H1 (cell line): Measurements from ENCODE around the gene TRIM32. TPM values are rescaled to one million over a fixed set of nuclear protein-coding genes. Genes with fewer than 3 reads are reported as not detected.

Experiments
- CTCF ChIA-PET: fragments of 300-600 bp; sonication (Branson Sonifier 250); formaldehyde crosslinking; loops from one replicate; lab custom pipeline; 2021; ENCODE audit not compliant: partially characterized antibody; lab: Charles Lee
- POLR2A ChIA-PET: fragments of 300-600 bp; sonication (Branson Sonifier 250); formaldehyde crosslinking; loops from one replicate; lab custom pipeline; 2021; ENCODE audit warnings: inconsistent platforms; ENCODE audit not compliant: partially characterized antibody; lab: Charles Lee
- DNase-seq, 2 experiments: peaks; one replicate each; pipeline versions ENCODE4 v3.0.0 to v3.0.0-alpha.2; 2010 to 2022; ENCODE audit warnings: low spot score in 2 of 2, low read depth in 1 of 2, mixed read lengths in 1 of 2
- FAIRE-seq: peaks from 2 replicates; lab custom pipeline; 2011; peaks lifted over from hg19 to GRCh38; lab: Jason Lieb, UNC
- H2AFZ ChIP-seq: 2 replicates; pipeline ENCODE4 v1.8.1; 2012; ENCODE audit warnings: low read length, inconsistent platforms
- H2AK5ac ChIP-seq: 2 replicates; pipeline ENCODE4 v1.6.1; 2013; ENCODE audit warnings: low read depth, low read length
- H2BK120ac ChIP-seq: replicated peaks from 2 replicates; pipeline ENCODE3; 2013; ENCODE audit warnings: low read depth, low read length, inconsistent platforms
- H2BK12ac ChIP-seq: 2 replicates; pipeline ENCODE4 v1.6.1; 2013; ENCODE audit warnings: low read depth, low read length
- H2BK15ac ChIP-seq: 2 replicates; pipeline ENCODE4 v1.6.1; 2013; ENCODE audit warnings: low read length
- H2BK20ac ChIP-seq: 2 replicates; pipeline ENCODE4 v1.6.1; 2013; ENCODE audit warnings: low read length
- H2BK5ac ChIP-seq: 2 replicates; pipeline ENCODE4 v1.6.1; 2013; ENCODE audit warnings: low read depth, low read length
- H3K14ac ChIP-seq: 2 replicates; pipeline ENCODE4 v1.6.1; 2013; ENCODE audit warnings: inconsistent platforms; ENCODE audit not compliant: insufficient read length
- H3K18ac ChIP-seq: 2 replicates; pipeline ENCODE4 v1.6.1; 2013; ENCODE audit warnings: low read length; ENCODE audit errors: extremely low read depth
- H3K23ac ChIP-seq: 2 replicates; pipeline ENCODE4 v1.6.1; 2013; ENCODE audit warnings: inconsistent platforms; ENCODE audit not compliant: insufficient read length
- H3K23me2 ChIP-seq: 2 replicates; pipeline ENCODE4 v1.6.1; 2013; ENCODE audit warnings: low read depth, low read length
- H3K27ac ChIP-seq: 2 replicates; pipeline ENCODE4 v1.6.1; 2011; ENCODE audit warnings: low read depth, low read length, inconsistent platforms
- H3K27me3 ChIP-seq, 4 experiments: replicated peaks in 1 of 4; 1 replicate in 1 of 4; 2 replicates in 3 of 4; pipeline versions ENCODE4 v1.6.1 to v1.8.1; 2011 to 2013; ENCODE audit warnings: low read length in 3 of 4, mild to moderate bottlenecking in 3 of 4, inconsistent platforms in 2 of 4, mixed read lengths in 2 of 4, moderate library complexity in 1 of 4; ENCODE audit not compliant: control insufficient read depth in 3 of 4, insufficient read depth in 3 of 4; ENCODE audit errors: extremely low read depth in 1 of 4
- H3K36me3 ChIP-seq, 4 experiments: 2 replicates each; pipeline versions ENCODE4 v1.6.1 to v1.8.1; 2011 to 2013; ENCODE audit warnings: mild to moderate bottlenecking in 4 of 4, low read length in 3 of 4, moderate library complexity in 2 of 4, control low read depth in 1 of 4, inconsistent platforms in 1 of 4; ENCODE audit not compliant: insufficient read depth in 4 of 4, control insufficient read depth in 2 of 4
- H3K4ac ChIP-seq: replicated peaks from 2 replicates; pipeline ENCODE3; 2013; ENCODE audit warnings: low read length, low read depth, mixed read lengths, inconsistent platforms; ENCODE audit not compliant: insufficient read length
- H3K4me1 ChIP-seq, 4 experiments: replicated peaks in 1 of 4; 1 replicate in 1 of 4; 2 replicates in 3 of 4; pipeline versions ENCODE4 v1.6.1 to v1.8.1; 2011 to 2013; ENCODE audit warnings: low read length in 3 of 4, inconsistent platforms in 2 of 4, mixed read lengths in 1 of 4; ENCODE audit not compliant: insufficient read depth in 4 of 4, control insufficient read depth in 3 of 4
- H3K4me2 ChIP-seq, 2 experiments: 2 replicates each; pipeline versions ENCODE4 v1.6.1 to v1.8.1; 2011 to 2013; ENCODE audit warnings: low read depth in 2 of 2, low read length in 2 of 2, control low read depth in 1 of 2, inconsistent platforms in 1 of 2, mild to moderate bottlenecking in 1 of 2; ENCODE audit not compliant: insufficient read depth in 1 of 2
- H3K4me3 ChIP-seq, 4 experiments: fragments of 200-600, 300-600 bp in 1 of 4; sonication (generic), shearing (Covaris generic), sonication (Bioruptor Twin) in 1 of 4; 2 replicates each; pipeline versions ENCODE4 v1.5.1 to v1.8.1; 2011 to 2016; ENCODE audit warnings: low read length in 4 of 4, low read depth in 3 of 4, control low read depth in 2 of 4, inconsistent platforms in 2 of 4, mild to moderate bottlenecking in 2 of 4, mixed read lengths in 1 of 4, moderate library complexity in 1 of 4; ENCODE audit not compliant: insufficient read depth in 2 of 4; ENCODE audit errors: extremely low read depth in 1 of 4
- H3K56ac ChIP-seq: replicated peaks from 2 replicates; pipeline ENCODE3; 2013; ENCODE audit warnings: low read depth, mild to moderate bottlenecking, mixed read lengths, low read length, inconsistent platforms; ENCODE audit not compliant: insufficient read length
- H3K79me1 ChIP-seq: 2 replicates; pipeline ENCODE4 v1.6.1; 2013; ENCODE audit warnings: low read depth, low read length, control low read depth
- H3K79me2 ChIP-seq, 2 experiments: 2 replicates each; pipeline versions ENCODE4 v1.6.1 to v1.8.1; 2012 to 2013; ENCODE audit warnings: low read length in 2 of 2, mild to moderate bottlenecking in 2 of 2, inconsistent platforms in 1 of 2; ENCODE audit not compliant: insufficient read depth in 2 of 2, control insufficient read depth in 1 of 2
- H3K9ac ChIP-seq, 4 experiments: replicated peaks in 1 of 4; 1 replicate in 1 of 4; 2 replicates in 3 of 4; pipeline versions ENCODE4 v1.6.1 to v1.8.1; 2011 to 2013; ENCODE audit warnings: low read depth in 3 of 4, low read length in 3 of 4, control low read depth in 2 of 4, mild to moderate bottlenecking in 2 of 4, moderate library complexity in 2 of 4, inconsistent platforms in 1 of 4; ENCODE audit errors: extremely low read depth in 1 of 4
- H3K9me3 ChIP-seq, 2 experiments: 2 replicates each; pipeline versions ENCODE4 v1.6.1 to v1.8.1; 2012 to 2013; ENCODE audit warnings: mild to moderate bottlenecking in 2 of 2, moderate library complexity in 2 of 2, control low read depth in 1 of 2, inconsistent platforms in 1 of 2, low read depth in 1 of 2, low read length in 1 of 2, mixed read lengths in 1 of 2; ENCODE audit not compliant: insufficient read depth in 2 of 2
- H4K20me1 ChIP-seq, 2 experiments: replicated peaks in 1 of 2; 2 replicates each; pipeline versions ENCODE3 to v1.8.1; 2011 to 2013; ENCODE audit warnings: inconsistent platforms in 2 of 2, low read length in 2 of 2, mild to moderate bottlenecking in 1 of 2; ENCODE audit not compliant: insufficient read depth in 2 of 2, control insufficient read depth in 1 of 2
- H4K5ac ChIP-seq: 2 replicates; pipeline ENCODE4 v1.6.1; 2013; ENCODE audit warnings: low read length, low read depth, mixed read lengths, inconsistent platforms; ENCODE audit not compliant: insufficient read length
- H4K8ac ChIP-seq: 2 replicates; pipeline ENCODE4 v1.8.0; 2013; ENCODE audit warnings: mild to moderate bottlenecking, moderate library complexity, low read length, inconsistent platforms; ENCODE audit not compliant: insufficient read depth; ENCODE audit errors: extremely low read depth
- H4K91ac ChIP-seq: replicated peaks from 2 replicates; pipeline ENCODE3; 2013; ENCODE audit warnings: low read length, mixed read lengths, inconsistent platforms; ENCODE audit not compliant: insufficient read length
- ASH2L ChIP-seq: fragments of 200-600, 300-600 bp; sonication (generic); IDR thresholded peaks from one replicate; pipeline ENCODE4 v1.7.1; 2017; ENCODE audit warnings: low read length
- CHD2 ChIP-seq: IDR thresholded peaks from 2 replicates; pipeline ENCODE4 v1.6.1; 2012; ENCODE audit warnings: low read length, improper control_type of control experiment
- KDM4A ChIP-seq: IDR thresholded peaks from one replicate; pipeline ENCODE4 v1.7.1; 2012; ENCODE audit warnings: low read depth, mild to moderate bottlenecking, moderate library complexity, low read length, inconsistent platforms; ENCODE audit not compliant: severe bottlenecking
- RBBP5 ChIP-seq: IDR thresholded peaks from 2 replicates; pipeline ENCODE4 v1.7.1; 2012; ENCODE audit warnings: low read depth, mild to moderate bottlenecking, inconsistent platforms, low read length, moderate library complexity, borderline replicate concordance
- RNF2 ChIP-seq: fragments of 200-900, 300-1000 bp; sonication (generic); IDR thresholded peaks from 2 replicates; pipeline ENCODE4 v1.7.1; 2016; ENCODE audit warnings: borderline replicate concordance, low read depth, mild to moderate bottlenecking, antibody characterized with exemption, low read length; ENCODE audit not compliant: poor library complexity, severe bottlenecking; ENCODE audit errors: missing control alignments
- SIRT6 ChIP-seq: IDR thresholded peaks from one replicate; pipeline ENCODE4 v1.7.1; 2012; ENCODE audit warnings: low read length, inconsistent platforms
- SIX5 ChIP-seq: IDR thresholded peaks from 2 replicates; pipeline ENCODE4 v1.6.1; 2011; ENCODE audit warnings: mild to moderate bottlenecking, low read depth, low read length
- TAF7 ChIP-seq: optimal IDR thresholded peaks from 2 replicates; pipeline ENCODE3; 2011; ENCODE audit warnings: low read depth, mild to moderate bottlenecking, inconsistent platforms, low read length, moderate library complexity, borderline replicate concordance
- ZNF274 ChIP-seq: IDR thresholded peaks from 2 replicates; pipeline ENCODE4 v1.7.0; 2012; ENCODE audit warnings: low read length, borderline replicate concordance; ENCODE audit errors: extremely low read depth
- WGBS, 2 experiments: shearing (Covaris generic) in 1 of 2; methylation state at CpG; one replicate each; pipeline versions ENCODE4 v1.1.6 to v1.1.7; 2013 to 2015; ENCODE audit warnings: low lambda C conversion rate in 2 of 2, mixed read lengths in 2 of 2, inconsistent platforms in 1 of 2, low coverage in 1 of 2, missing lambda C conversion rate in 1 of 2; ENCODE audit not compliant: insufficient replicate concordance in 2 of 2, insufficient coverage in 1 of 2, insufficient read length in 1 of 2; ENCODE audit errors: extremely low coverage in 1 of 2, missing lambda C conversion rate in 1 of 2; 5-methylcytosine and 5-hydroxymethylcytosine counted together
- polyA plus RNA-seq, 7 experiments: library from polyadenylated mRNA; depleted of rRNA in 3 of 7; stranded (reverse) in 5 of 7; unstranded in 2 of 7; fragments of >200 nt in 5 of 7; fragments of 200-250 nt in 2 of 7; gene quantifications; 1 replicate in 5 of 7; 2 replicates in 1 of 7; 4 replicates in 1 of 7; pipeline versions ENCODE4 v1.2.1 to v1.2.3, GENCODE V29; 2011 to 2013; ENCODE audit warnings: missing spikeins in 2 of 7, mixed read lengths in 2 of 7
- total RNA-seq: library from RNA; stranded (reverse); fragmentation: NEBNext Ultra II Directional; extraction: Animal tissue kit (Norgen Biotek cat#: 25700); gene quantifications from 2 replicates; pipeline ENCODE4 v1.2.1, GENCODE V29; 2021

Gene TRIM32
- total and polyA plus RNA-seq, 2 of the 8 experiments (the other 6 are each of a cell fraction or from before 2014, with no cell fraction given), result 10.5 to 17.3 TPM

GRCh38 chr9:116721944-116722343 lies 34.8 kb downstream of the TRIM32 start:
- Histone ChIP-seq H3K14ac (no peak overlapping the region), H3K9ac (no peak overlapping the region), H3K36me3 (no peaks in the 10 kb centered on the region), H3K4me3 (no peak overlapping the region), H3K79me1 (no peaks in the 10 kb centered on the region), H2AFZ (no peak overlapping the region), H3K23me2 (no peaks in the 10 kb centered on the region), H3K23ac (no peak overlapping the region), H3K56ac (no peak overlapping the region), H4K8ac (no peak overlapping the region), H2BK5ac (no peak overlapping the region), H3K4ac (no peak overlapping the region), H2BK120ac (no peak overlapping the region), H2BK12ac (no peak overlapping the region), H3K27ac (no peak overlapping the region), H3K79me2 (no peaks in the 10 kb centered on the region), H2BK15ac (no peak overlapping the region), H4K91ac (no peak overlapping the region), H3K18ac (no peak overlapping the region), H3K9me3 (no peaks in the 10 kb centered on the region), H3K27me3 (no peaks in the 10 kb centered on the region), H2AK5ac (no peak overlapping the region), H3K4me2 (no peak overlapping the region), H3K4me1 (no peaks in the 10 kb centered on the region), H4K5ac (no peak overlapping the region), H4K20me1 (no peaks in the 10 kb centered on the region), H2BK20ac (no peak overlapping the region)
- TF ChIP-seq KDM4A, result no peak
- TF ChIP-seq CHD2, result no peak
- TF ChIP-seq ZNF274, result no peak
- no peak for TF ChIP-seq SIX5
- TF ChIP-seq SIRT6, result no peak
- TF ChIP-seq RNF2, result no peak
- no peak for TF ChIP-seq TAF7
- no peak for TF ChIP-seq ASH2L
- no peak for TF ChIP-seq RBBP5
- FAIRE-seq (no peak), DNase-seq (no peak)
- 47% methylated on average over 2 of the region's 2 CpGs; no CpG with 5 or more reads in 1 of the 2 experiments for WGBS, 2 experiments
- POLR2A ChIA-PET, result no interaction called here
- CTCF ChIA-PET, result interaction anchor here (1.0 to 3.9 kb wide), 6 partner anchors 10 to 601 kb away, joined by 3 to 19 read pairs (median 4); no protein-coding TSS in a partner anchor
